SK-N-SH treated with all-trans-retinoic acid at 6 μM for 48 hours (cell line): ENCODE data around the gene SPRED3.
"Not testable (repeated sequence)": the region's sequence is repeated elsewhere in the genome, so short reads cannot be mapped to it uniquely, and the experiment has no call there.

Experiments
- ATAC-seq: fragments of 200-7000 bp; cut with Tn5 transposase; 3 replicates; pipeline ENCODE4 v1.9.1; 2020; ENCODE audit warnings: mild to moderate bottlenecking, moderate library complexity
- ARNTL ChIP-seq: fragments of 450-650 bp; formaldehyde crosslinking; IDR thresholded peaks from 2 replicates; pipeline ENCODE4 v1.5.0; 2020; ENCODE audit warnings: low read depth, mild to moderate bottlenecking, moderate library complexity, borderline replicate concordance
- CSDC2 ChIP-seq: fragments of 250-450 bp; sonication (Bioruptor Pico); IDR thresholded peaks from 2 replicates; pipeline ENCODE4 v1.5.0; 2020; ENCODE audit warnings: mild to moderate bottlenecking, moderate library complexity
- ESRRG ChIP-seq: fragments of 250-450 bp; sonication (Bioruptor Pico); IDR thresholded peaks from 2 replicates; pipeline ENCODE4 v1.6.1; 2021; ENCODE audit warnings: mild to moderate bottlenecking
- GLIS3 ChIP-seq: fragments of 250-450 bp; sonication (Bioruptor Pico); IDR thresholded peaks from 2 replicates; pipeline ENCODE4 v1.5.0; 2020; ENCODE audit warnings: mild to moderate bottlenecking, moderate library complexity
- ISL1 ChIP-seq: fragments of 250-450 bp; sonication (Bioruptor Pico); IDR thresholded peaks from 2 replicates; pipeline ENCODE4 v2.1.2; 2022; ENCODE audit warnings: mild to moderate bottlenecking, moderate library complexity
- OSR1 ChIP-seq: fragments of 250-450 bp; sonication (Bioruptor Pico); IDR thresholded peaks from 2 replicates; pipeline ENCODE4 v1.8.0; 2022; ENCODE audit warnings: moderate library complexity, mild to moderate bottlenecking, inconsistent platforms
- PPARA ChIP-seq: fragments of 250-450 bp; sonication (Bioruptor Pico); IDR thresholded peaks from 2 replicates; pipeline ENCODE4 v1.5.0; 2020; ENCODE audit warnings: mild to moderate bottlenecking, borderline replicate concordance
- SNAI2 ChIP-seq: fragments of 250-450 bp; sonication (Bioruptor Pico); IDR thresholded peaks from 2 replicates; pipeline ENCODE4 v1.5.0; 2020; ENCODE audit warnings: mild to moderate bottlenecking, moderate library complexity
- TCF4 ChIP-seq: fragments of 250-450 bp; sonication (Bioruptor Pico); IDR thresholded peaks from 2 replicates; pipeline ENCODE4 v1.8.0; 2021; ENCODE audit warnings: mild to moderate bottlenecking, moderate library complexity, borderline replicate concordance
- TOX ChIP-seq: fragments of 250-450 bp; sonication (Bioruptor Pico); IDR thresholded peaks from 2 replicates; pipeline ENCODE4 v1.8.0; 2021; ENCODE audit warnings: mild to moderate bottlenecking, moderate library complexity, borderline replicate concordance
- ZFP3 ChIP-seq: fragments of 250-450 bp; sonication (Bioruptor Pico); IDR thresholded peaks from 2 replicates; pipeline ENCODE4 v1.5.0; 2020; ENCODE audit warnings: mild to moderate bottlenecking, moderate library complexity
- ZFP30 ChIP-seq: fragments of 450-650 bp; formaldehyde crosslinking; IDR thresholded peaks from 2 replicates; pipeline ENCODE4 v1.5.0; 2022; ENCODE audit warnings: mild to moderate bottlenecking, moderate library complexity
- ZNF70 ChIP-seq: fragments of 450-650 bp; formaldehyde crosslinking; IDR thresholded peaks from 2 replicates; pipeline ENCODE4 v1.5.0; 2020; ENCODE audit warnings: mild to moderate bottlenecking, moderate library complexity
- TF ChIP-seq, protein P1 (sequence below): fragments of 250-450 bp; sonication (Bioruptor Pico); IDR thresholded peaks from 2 replicates; pipeline ENCODE4 v1.8.0; 2020; ENCODE audit warnings: mild to moderate bottlenecking, moderate library complexity, borderline replicate concordance
- TF ChIP-seq, protein P2 (sequence below): fragments of 250-450 bp; sonication (Bioruptor Pico); IDR thresholded peaks from 2 replicates; pipeline ENCODE4 v1.5.1; 2020; ENCODE audit warnings: low read depth, mild to moderate bottlenecking, moderate library complexity
- TF ChIP-seq, protein P3 (sequence below): fragments of 250-450 bp; sonication (Bioruptor Pico); IDR thresholded peaks from 2 replicates; pipeline ENCODE4 v1.5.1; 2021; ENCODE audit warnings: mild to moderate bottlenecking, moderate library complexity
- TF ChIP-seq, protein P4 (sequence below): fragments of 250-450 bp; sonication (Bioruptor Pico); IDR thresholded peaks from 2 replicates; pipeline ENCODE4 v1.8.0; 2021; ENCODE audit warnings: low read depth, mild to moderate bottlenecking, moderate library complexity, borderline replicate concordance
- TF ChIP-seq, protein P5 (sequence below): fragments of 250-450 bp; sonication (Bioruptor Pico); IDR thresholded peaks from 2 replicates; pipeline ENCODE4 v1.5.0; 2020; ENCODE audit warnings: mild to moderate bottlenecking, moderate library complexity

The SPRED3 gene, protein sequence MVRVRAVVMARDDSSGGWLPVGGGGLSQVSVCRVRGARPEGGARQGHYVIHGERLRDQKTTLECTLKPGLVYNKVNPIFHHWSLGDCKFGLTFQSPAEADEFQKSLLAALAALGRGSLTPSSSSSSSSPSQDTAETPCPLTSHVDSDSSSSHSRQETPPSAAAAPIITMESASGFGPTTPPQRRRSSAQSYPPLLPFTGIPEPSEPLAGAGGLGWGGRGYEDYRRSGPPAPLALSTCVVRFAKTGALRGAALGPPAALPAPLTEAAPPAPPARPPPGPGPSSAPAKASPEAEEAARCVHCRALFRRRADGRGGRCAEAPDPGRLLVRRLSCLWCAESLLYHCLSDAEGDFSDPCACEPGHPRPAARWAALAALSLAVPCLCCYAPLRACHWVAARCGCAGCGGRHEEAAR

DNA sequence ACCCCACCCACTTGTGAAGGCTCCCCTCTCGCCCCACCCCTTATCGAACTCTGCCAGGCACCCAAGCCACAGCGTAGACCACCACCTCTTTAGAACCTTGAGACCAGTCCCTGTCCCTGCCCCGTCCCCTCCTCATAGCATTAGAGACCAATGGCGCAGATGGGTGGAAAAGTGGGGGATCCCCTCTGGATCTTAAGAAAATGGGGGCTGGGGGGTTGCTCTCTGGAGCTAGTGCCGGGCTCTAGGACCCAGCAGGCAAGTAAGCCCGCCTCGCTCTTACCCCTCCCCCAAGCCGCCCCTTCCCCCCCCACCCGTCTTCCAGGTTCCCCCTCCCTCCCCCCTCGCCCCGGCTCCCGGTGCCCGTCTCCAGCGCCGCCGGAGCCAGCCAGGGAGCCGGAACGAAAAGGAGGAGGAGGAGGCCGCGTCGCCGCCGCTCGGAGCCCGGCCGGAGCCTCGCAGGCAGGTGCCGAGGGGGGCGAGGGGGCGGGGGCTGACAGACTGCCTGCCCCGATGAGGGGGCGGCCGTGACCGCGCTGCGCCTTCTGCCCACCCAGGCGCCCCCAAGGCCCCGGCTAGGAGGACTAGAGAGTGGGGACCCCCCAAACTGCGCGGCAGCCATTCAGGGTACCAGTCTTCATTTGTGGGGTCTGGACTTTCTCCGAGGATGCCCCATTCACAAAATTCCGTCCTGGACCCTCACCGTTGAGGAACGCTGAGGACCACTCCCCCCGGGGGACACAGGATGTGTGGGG is at the start of gene SPRED3:
SPRED3 (plus strand) TSS at position 349 of the 752 bp plus-strand sequence. CDS start 1,606 bp downstream, outside the sequence.
- peak; percentile 45 for ATAC-seq
- no peak for TF ChIP-seq SNAI2 (CRISPR knock-in tag)
- TF ChIP-seq, protein P1, sequence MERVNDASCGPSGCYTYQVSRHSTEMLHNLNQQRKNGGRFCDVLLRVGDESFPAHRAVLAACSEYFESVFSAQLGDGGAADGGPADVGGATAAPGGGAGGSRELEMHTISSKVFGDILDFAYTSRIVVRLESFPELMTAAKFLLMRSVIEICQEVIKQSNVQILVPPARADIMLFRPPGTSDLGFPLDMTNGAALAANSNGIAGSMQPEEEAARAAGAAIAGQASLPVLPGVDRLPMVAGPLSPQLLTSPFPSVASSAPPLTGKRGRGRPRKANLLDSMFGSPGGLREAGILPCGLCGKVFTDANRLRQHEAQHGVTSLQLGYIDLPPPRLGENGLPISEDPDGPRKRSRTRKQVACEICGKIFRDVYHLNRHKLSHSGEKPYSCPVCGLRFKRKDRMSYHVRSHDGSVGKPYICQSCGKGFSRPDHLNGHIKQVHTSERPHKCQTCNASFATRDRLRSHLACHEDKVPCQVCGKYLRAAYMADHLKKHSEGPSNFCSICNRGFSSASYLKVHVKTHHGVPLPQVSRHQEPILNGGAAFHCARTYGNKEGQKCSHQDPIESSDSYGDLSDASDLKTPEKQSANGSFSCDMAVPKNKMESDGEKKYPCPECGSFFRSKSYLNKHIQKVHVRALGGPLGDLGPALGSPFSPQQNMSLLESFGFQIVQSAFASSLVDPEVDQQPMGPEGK (CRISPR knock-in tag) = peak; percentile 90; the same call in 1 of the 2 replicates

DNA sequence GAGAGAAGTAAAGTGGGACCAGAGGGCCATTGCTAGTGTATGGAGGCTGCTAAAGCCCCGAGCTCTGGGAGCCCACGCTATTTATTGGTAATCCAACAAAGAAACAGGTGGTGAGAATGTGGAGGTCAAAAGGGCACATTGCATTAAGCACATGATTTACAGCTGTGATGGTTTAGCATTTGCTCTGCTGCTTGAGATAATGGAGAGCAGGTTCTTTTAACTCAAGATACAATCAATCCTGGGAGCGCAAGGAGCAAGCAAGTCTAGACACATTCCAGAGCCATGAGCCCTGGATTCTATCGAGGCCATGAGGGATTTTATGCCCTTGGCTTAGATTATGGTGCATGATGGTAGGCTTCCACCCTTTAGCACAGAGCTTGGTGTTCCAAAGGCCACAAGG is 49.5 kb upstream of the SPRED3 start:
- ATAC-seq = not testable (repeated sequence)
- peak; percentile 18; the same call in 1 of the 2 replicates for TF ChIP-seq TCF4 (CRISPR knock-in tag)

DNA sequence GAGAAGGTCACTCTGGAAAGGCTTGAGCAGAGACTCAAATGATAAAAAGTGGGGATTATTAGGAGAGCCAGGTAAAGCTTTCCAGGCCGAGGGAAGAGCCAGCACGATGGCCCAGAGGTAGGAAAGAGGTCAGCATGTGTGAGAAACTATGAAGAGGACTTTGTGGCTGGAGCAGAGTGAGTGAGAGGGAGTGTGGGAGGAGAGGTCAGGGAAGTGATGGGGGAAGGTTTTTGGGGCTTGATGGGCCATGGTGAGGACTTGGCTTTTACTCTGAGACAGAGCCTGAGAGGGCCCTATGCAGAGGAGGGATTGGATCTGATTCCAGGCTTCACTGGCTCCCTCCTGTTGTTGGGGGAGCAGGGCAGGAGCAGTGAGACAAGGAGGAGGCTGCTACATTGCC is 47.6 kb upstream of the SPRED3 start:
- TF ChIP-seq, protein P2, sequence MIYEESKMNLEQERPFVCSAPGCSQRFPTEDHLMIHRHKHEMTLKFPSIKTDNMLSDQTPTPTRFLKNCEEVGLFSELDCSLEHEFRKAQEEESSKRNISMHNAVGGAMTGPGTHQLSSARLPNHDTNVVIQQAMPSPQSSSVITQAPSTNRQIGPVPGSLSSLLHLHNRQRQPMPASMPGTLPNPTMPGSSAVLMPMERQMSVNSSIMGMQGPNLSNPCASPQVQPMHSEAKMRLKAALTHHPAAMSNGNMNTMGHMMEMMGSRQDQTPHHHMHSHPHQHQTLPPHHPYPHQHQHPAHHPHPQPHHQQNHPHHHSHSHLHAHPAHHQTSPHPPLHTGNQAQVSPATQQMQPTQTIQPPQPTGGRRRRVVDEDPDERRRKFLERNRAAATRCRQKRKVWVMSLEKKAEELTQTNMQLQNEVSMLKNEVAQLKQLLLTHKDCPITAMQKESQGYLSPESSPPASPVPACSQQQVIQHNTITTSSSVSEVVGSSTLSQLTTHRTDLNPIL (CRISPR knock-in tag) = no peak
- TF ChIP-seq CSDC2 (no peak), ZNF70 (CRISPR knock-in tag) (no peak), TOX (CRISPR knock-in tag) (no peak), PPARA (CRISPR knock-in tag) (no peak)
- TF ChIP-seq, protein P1 (CRISPR knock-in tag) = no peak
- TF ChIP-seq, all 23 proteins: peak for 0
- ATAC-seq = no peak

DNA sequence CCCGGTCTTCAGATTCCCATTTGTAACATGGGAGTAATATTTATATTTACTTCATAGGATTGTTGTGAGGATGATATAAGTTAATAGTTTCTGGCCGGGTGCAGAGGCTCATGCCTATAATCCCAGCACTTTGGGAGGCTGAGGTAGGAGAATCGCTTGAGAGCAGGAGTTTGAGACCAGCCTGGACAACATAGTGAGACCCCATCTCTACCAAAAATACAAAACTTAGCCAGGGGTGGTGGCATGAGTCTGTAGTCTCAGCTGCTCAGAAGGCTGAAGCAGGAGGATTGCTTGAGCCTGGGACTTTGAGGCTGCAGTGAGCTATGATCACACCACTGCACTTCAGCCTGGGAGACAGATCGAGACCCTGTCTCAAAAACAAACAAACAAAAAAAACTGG is 41.7 kb upstream of the SPRED3 start:
- TF ChIP-seq, protein P2 (CRISPR knock-in tag) = no peak
- TF ChIP-seq ISL1 (CRISPR knock-in tag) = no peak
- TF ChIP-seq ZFP3 (CRISPR knock-in tag) = no peak
- no peak for TF ChIP-seq GLIS3 (CRISPR knock-in tag)
- no peak for TF ChIP-seq ARNTL (CRISPR knock-in tag)
- TF ChIP-seq, protein P1 (CRISPR knock-in tag) = no peak
- TF ChIP-seq ZFP30 (CRISPR knock-in tag) = no peak
- no peak for TF ChIP-seq ESRRG (CRISPR knock-in tag)
- no peak for TF ChIP-seq TOX (CRISPR knock-in tag)
- no peak for TF ChIP-seq OSR1 (CRISPR knock-in tag)
- TF ChIP-seq, protein P3, sequence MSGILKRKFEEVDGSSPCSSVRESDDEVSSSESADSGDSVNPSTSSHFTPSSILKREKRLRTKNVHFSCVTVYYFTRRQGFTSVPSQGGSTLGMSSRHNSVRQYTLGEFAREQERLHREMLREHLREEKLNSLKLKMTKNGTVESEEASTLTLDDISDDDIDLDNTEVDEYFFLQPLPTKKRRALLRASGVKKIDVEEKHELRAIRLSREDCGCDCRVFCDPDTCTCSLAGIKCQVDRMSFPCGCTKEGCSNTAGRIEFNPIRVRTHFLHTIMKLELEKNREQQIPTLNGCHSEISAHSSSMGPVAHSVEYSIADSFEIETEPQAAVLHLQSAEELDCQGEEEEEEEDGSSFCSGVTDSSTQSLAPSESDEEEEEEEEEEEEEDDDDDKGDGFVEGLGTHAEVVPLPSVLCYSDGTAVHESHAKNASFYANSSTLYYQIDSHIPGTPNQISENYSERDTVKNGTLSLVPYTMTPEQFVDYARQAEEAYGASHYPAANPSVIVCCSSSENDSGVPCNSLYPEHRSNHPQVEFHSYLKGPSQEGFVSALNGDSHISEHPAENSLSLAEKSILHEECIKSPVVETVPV (CRISPR knock-in tag) = no peak
- TF ChIP-seq ZNF70 (CRISPR knock-in tag) = no peak
- TF ChIP-seq, protein P4, sequence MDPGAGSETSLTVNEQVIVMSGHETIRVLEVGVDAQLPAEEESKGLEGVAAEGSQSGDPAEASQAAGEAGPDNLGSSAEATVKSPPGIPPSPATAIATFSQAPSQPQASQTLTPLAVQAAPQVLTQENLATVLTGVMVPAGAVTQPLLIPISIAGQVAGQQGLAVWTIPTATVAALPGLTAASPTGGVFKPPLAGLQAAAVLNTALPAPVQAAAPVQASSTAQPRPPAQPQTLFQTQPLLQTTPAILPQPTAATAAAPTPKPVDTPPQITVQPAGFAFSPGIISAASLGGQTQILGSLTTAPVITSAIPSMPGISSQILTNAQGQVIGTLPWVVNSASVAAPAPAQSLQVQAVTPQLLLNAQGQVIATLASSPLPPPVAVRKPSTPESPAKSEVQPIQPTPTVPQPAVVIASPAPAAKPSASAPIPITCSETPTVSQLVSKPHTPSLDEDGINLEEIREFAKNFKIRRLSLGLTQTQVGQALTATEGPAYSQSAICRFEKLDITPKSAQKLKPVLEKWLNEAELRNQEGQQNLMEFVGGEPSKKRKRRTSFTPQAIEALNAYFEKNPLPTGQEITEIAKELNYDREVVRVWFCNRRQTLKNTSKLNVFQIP = no peak
- no peak for TF ChIP-seq SNAI2 (CRISPR knock-in tag)
- TF ChIP-seq, protein P5, sequence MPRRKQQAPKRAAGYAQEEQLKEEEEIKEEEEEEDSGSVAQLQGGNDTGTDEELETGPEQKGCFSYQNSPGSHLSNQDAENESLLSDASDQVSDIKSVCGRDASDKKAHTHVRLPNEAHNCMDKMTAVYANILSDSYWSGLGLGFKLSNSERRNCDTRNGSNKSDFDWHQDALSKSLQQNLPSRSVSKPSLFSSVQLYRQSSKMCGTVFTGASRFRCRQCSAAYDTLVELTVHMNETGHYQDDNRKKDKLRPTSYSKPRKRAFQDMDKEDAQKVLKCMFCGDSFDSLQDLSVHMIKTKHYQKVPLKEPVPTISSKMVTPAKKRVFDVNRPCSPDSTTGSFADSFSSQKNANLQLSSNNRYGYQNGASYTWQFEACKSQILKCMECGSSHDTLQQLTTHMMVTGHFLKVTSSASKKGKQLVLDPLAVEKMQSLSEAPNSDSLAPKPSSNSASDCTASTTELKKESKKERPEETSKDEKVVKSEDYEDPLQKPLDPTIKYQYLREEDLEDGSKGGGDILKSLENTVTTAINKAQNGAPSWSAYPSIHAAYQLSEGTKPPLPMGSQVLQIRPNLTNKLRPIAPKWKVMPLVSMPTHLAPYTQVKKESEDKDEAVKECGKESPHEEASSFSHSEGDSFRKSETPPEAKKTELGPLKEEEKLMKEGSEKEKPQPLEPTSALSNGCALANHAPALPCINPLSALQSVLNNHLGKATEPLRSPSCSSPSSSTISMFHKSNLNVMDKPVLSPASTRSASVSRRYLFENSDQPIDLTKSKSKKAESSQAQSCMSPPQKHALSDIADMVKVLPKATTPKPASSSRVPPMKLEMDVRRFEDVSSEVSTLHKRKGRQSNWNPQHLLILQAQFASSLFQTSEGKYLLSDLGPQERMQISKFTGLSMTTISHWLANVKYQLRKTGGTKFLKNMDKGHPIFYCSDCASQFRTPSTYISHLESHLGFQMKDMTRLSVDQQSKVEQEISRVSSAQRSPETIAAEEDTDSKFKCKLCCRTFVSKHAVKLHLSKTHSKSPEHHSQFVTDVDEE (CRISPR knock-in tag) = no peak
- TF ChIP-seq CSDC2 = no peak
- TF ChIP-seq PPARA (CRISPR knock-in tag) = no peak

More for the DNA sequence above, 41.7 kb upstream of the SPRED3 start:
- no peak for ATAC-seq
